DMS153 treated with DMSO at 0.1 percent for 48 hours (cell line): ENCODE measurements around the gene ACADVL.

Source experiments
- DNase-seq: peaks from one replicate; lab custom pipeline; 2025; ENCODE audit not compliant: unreplicated experiment; lab: John Stamatoyannopoulos, UW

ACADVL gene

DNA sequence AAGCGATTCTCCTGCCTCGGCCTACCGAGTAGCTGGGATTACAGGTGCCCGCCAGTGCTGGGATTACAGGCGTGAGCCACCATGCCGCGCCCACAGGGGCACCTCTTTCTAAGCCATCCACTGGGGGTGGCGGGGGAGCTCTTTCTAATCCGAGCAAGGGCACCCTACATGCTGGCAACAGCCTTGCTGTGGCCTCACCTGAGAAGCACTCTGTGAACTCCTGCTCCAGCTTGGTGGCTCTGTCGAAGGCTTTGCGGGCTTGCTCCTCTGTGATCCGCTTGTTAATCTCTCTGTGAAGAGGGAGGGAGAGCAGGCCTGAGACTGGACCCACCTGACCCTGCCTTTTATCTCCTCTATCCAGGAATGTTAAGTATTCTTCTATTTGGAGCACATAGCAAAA lies 28.7 kb upstream of the ACADVL start:
- DNase-seq, result no peak

DNA sequence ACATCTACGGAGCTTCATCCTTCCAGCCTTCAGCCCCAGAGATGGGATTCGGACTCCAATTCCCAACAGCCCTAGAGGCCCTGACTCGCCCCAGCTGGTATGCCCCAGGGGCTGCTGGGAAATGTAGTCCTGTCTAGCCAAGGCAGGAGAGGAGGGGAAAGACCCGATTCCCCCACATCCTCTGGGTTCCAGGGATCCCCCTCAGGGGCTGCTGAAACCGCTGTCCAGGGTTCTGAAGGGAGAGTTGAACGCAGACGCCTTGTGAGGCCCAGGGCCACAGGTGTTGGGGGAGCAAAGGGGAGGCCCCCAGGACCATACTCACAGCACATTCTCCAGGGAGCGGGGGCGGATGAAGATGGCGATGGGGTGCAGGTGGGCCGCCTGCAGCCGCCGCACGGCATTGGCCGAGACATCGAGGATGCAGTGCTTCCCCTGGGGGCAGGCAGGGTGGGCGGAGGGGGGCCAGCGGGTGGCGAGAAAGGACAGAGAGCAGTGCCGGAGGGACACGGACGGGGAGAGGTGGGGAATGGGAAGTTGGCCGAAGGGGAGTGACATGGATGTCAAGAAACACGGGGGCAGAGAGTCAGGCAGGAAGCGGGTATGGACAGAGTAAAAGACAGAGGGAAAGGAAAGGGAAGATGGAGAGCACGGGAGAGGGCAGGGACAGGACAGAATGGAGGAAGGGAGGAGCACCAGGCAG lies 28.0 kb upstream of the ACADVL start:
- no peak for DNase-seq

DNA sequence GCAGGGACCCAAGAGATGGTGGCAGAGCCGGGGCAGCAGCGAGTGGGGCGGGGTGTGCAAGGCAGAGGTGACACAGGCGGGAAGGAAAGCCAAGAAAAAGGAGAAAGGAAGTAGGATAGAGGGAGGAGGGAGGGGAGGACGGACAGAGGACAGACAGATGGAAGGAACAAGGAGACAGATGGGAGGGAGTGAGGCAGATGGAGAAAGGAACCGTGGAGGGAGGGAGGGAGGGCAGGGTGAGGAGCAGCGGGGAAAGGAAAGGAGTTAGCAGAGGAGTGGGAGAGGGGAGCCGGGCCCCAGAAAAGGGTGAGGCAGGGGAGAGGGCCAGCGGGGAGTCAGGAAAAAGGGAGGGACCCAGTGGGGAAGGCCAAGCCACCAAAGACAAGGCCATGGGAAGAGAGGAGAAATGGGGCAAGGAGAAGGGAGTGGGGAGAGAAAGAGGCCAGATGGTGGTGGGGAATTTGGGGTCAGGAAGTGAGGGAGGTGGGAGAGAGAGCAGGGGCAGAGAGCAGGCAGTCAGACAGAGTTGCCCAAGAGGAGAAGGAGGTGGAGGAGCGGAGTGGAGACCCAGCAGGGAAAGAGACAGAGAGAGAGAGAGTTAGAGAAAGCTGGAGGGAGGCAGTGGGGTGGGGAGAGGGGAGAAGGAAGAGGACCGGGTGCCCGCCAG lies 27.3 kb upstream of the ACADVL start:
- DNase-seq, result no peak

DNA sequence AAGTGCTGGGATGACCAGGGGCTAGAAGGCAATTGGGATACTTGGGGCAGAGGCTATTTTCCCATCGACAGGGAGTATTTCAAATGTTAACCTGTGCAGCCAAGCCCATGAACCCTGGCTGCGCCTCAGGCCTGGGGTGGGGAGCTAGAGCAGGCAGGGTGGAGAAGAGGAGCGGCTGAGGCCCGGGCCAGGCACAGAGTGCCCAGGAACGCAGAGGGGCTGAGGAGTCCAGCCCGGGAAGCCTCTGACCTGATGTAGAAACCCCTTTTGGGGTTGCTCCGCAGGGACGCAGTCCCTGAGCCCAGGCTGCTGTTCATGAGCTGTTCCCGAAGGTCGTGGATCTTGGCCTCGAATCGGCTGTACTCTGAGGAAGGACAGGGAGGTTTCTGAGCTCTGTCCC lies 23.8 kb upstream of the ACADVL start:
- no peak for DNase-seq

DNA sequence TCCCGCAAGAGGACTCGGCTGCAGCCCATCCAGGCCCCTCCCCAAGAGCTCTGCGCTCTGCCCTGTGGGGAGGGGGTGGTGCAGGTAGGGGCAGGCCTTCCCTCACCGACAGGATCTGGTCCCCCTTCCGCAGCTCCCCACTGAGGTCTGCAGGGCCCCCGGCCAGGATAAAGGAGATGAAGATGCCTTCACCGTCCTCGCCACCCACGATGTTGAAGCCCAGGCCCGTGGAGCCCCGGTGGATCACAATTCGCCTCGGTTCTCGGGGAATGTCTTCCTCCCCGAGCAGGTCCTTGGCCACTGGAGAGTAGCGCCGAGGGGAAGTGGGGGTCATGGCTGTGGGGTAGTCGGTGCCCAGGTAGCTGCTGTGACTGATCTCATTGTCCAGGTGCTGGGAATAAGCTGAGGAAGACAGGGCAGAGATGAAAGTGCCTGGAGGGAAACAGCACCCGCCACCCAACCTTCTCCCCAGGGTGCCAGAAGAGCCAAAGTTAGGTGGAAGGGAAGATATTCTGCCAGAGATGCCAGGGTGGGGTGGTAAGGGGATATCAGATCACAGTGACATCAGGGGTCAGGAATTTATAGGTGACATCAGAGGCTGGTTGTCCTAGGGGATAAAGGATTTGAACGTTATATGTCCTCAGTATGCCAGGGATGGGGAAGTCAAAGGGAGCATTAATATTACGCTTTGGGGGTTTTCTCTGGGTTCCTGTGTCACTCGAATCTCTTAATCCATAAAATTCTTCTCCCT lies 22.9 kb upstream of the ACADVL start:
- no peak for DNase-seq

DNA sequence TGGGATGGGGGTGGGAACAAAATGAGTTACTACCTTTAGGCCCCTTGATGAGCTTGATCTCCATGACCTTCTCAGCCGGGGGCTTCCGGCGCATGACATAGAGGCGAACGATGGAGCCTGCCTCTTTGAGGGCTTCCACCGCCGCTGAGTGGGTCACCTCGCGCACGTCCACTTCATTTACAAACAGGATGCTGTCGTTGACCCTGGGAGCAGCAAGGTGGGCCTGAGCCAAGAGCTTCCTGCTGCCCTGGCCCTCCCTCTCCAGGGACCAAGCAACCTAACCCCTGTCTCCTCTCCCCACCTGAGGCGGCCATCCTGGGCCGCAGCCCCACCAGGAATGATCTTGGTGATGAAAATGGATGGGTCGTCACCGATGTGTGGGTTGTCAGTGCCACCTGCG lies 16.3 kb upstream of the ACADVL start:
- no peak for DNase-seq

DNA sequence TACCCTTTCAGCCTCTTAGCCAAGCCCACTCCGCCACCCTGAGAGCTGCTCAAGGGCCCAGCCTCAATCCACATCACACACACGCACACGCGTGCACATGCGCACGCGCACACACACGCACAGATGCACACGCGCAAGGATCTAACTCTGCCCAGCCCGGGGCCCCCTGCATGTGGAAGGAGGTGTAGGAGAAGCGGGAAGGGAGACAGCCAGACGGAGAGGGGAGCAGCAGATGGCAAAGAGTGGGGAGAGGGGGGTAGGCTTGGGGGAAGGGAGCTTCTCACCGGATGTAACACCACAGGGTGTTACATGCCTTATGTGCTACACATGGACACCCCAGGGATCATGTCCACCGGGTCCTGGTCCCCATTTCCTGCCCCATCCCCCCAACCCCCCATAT lies 15.4 kb upstream of the ACADVL start:
- DNase-seq, result no peak

DNA sequence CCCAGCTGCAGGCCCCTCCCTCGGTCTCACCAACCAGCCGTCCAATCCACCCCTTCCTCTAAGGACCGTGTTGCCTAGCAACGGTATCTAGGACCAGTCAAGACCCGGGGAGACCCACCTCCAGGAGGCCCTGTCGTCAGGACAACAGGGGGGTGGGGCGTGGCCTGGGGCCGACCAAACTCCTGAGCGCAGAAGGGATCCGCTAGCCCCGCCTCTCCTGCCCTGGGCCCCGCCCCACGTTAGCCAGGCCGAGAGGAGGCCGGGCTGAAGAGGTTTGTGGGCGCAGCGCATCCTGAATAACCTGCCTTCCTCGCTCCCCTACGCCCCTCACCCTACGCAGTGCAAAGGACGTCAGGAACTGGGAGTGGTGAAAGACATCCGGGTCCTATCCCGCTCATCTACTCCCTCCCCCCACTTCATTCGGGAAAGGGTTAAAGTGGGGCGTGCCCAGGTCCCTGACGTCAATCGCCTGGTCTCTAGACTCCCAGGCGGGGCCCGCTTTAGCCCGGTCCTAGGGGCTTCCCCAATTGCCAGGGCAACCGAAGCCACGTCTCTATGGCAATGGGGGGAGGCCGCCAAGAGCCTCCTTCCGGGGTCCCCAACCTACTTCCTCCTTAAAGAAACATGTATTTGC lies 14.8 kb upstream of the ACADVL start:
- DNase-seq, result peak; percentile 20

DNA sequence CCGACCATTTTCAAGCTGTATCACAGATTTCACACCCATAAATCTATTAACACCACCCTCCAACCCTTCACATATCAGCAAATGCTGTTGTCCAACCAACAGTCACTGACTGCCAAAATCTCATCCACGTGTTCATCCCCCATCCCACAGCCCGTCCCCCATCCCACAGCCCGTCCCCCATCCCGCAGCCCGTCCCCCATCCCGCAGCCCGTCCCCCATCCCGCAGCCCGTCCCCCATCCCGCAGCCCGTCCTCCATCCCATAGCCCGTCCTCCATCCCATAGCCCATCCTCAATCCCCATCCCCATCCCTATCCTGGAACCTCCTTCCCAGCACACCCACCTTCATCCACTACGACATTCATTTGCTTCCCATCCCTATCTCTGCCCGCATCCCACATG lies 14.2 kb upstream of the ACADVL start:
- no peak for DNase-seq

DNA sequence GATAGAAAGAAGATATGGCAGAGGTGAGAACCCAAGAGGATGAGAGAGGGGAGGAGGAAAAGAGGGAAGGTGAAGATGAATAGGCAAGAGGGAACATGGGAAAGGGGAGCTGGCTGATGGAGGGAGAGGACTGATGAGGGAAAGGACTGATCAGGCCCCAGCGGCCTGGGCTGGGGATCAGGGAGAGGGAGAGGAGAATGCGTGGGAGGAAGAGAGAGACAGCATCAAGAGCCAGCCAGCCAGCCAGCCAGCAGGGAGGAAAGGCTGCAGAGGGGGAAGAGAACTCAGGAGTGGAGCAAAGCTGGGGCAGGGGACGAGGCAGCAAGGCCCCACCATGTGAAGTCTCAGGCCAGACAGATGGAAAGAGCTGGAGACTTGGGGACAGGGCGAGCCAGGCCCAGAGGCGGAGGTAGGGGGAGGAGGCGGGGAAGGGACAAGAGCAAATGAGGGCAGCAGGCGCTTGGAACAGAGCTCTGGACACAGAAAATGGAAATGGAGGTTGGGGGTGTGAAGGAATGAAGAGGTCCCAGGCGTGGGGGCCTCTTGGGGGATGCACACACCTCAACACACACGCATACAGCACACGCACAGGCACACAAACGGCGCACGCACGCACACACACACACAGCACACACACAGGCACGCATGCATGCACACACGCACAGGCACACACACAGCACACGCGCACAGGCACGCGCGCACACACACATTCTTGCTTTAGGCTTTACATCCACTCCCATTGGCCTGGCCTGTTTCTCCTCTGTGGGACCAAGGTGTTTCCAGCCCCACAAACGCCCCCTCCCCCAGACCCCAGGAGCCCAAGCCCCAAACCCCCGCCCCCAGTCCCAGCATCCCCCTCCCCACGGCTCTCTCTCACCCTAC lies 12.4 kb upstream of the ACADVL start:
- DNase-seq, result no peak

DNA sequence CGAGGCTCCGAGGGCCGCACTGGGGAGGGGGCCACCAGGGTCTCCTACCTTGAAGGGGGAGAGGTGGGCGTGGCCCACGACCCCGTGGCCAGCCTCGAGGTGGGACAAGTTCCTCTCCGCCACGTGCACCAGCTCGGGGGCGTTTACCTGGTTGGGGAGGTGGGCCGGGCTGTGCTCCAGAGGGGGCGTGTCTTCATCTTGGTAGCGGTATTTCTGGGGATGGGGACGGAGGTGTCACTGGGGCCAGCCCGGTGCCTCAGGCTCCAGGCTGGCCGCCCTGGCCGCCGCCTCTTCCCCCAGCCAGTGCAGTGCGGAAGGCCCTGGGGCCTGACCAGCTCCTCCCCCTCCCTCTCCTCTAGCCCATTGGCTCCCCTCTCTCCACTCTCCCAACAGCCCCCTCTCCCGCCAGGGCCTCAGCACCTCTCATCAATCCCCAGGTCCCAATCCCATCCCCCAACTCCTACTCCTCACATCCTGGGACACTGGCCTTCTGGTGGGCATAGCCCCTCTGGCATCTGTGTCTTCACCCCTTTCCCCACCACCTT lies 11.6 kb upstream of the ACADVL start:
- DNase-seq, result no peak

DNA sequence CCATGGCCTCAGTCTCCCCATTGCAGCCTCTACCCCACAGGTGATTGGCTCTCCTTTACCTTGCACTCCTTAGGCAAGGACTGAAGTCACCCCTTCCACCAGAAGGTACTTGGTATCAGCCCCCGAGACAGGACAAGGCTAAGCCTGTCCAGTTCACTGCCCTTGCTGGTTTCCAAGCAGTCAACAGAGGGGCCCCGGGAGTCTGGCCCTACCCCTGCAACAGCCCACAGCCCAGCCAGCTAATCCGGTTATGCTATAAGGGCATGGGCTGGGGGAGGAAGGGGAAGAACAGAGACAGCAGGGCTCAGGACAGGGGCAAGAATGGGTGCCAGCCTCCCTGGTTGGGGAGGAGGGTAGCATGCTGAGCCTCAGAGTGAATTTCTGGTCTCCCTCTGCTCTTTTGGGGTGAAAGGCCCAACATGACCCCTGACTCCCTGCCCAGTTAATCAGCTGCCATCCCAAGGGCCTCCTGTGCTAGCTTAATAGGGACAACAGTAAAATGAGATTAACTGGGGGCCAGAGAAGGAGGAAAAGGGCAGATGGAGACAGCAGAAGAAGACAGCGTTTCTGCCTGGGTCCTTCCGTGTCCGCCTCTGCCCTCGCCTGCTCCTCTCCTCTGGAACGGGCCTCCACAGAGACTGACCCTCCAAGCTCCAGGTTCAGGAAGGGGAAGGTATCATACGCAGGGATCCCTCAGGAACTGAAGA lies 10.8 kb upstream of the ACADVL start:
- no peak for DNase-seq

DNA sequence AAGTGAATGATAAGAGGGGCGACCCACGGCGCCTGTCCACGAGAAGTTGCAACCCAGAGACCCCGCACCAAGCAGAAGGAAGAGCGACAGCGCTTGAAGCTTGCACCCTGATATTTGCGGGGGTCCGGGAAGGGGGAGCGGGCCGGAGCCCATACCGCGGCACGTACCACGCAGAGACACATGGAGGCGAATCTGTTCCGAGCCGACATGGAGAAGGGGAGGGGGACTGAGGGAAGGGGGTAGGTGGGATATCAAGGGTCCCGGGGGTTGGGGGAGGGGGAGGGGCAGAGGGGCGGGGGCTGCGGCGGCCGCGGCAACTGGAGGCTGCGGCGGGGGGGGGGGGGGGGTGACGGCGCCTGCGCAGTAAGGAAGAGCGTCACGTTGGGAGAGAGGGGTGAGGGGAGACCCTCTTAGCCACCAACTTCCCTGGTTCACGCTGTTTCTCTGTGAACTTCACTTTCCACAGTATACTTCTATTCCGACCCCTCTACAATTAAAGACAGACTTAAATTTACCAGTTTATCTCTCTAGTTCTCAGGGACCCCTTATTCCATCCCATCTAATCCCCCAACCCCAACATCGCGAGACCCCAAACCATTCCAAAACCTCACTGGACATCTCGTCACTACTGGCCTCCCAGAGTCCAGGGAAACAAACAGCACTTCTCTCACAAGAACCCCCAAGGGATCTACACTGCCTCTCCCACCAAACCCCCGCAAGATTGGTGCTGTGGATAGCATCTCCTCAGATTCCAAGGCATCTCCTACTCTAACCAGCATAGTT lies 8.1 kb upstream of the ACADVL start:
- DNase-seq, result no peak

DNA sequence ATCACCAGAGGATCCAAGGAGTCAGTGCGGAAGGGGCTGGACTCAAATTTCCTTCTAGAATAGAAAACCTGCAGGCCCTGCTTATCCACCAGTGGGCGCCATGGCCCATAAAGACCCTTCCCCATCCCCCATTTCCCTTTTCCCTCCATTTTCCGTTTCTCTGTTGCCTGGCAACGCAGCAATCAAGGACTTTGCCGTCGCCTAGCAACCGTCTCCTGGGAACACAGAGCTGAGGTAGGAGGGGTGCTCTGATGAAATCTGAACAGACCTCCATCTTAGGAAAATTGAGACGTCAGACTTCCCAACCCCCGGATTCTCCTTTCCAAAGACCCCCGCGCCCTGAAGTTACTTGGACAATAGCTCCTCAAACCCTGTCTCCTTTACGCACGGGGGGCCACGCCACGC lies 5.8 kb upstream of the ACADVL start:
- peak; percentile 84 for DNase-seq

DNA sequence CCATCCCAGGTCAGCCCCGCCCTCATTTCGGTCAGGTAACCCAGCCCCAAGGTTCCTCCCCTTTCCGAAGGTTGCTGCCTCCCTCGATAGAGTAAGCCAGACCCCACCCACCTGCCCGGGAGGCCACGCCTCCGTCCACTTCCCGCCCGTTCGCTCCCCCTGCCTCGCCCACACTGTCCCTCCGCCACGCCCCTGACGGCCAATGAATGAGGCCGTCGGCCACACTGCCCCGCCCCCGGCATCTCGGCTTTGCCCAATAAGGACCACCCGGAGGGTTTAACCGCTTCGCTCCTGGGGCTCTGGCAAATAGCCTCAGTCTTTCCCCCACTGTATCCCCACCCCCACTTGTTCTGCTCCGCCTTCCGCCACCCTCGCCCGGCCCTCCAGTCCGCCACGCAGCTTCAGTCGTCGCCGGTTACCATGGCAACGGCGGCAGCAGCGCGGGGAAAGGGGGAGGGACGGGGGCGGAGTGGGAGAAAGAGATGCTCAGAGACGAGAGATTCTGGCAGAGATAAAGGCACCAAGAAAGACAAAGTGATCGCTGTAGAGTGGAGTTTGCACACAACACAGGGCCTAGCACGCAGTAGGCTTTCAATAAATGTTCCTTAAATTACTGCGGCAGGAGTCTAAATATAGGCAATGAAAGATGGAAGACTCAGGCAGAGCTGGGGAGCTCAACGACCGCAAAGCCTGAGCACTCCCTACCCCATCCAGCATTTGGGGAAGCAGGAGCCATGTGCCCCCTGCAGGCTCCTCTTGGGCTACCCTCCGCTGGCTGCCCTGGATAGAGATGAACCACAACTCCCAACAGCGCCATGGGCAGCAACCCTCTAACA lies 5.2 kb upstream of the ACADVL start:
- DNase-seq, result peak; percentile 84

DNA sequence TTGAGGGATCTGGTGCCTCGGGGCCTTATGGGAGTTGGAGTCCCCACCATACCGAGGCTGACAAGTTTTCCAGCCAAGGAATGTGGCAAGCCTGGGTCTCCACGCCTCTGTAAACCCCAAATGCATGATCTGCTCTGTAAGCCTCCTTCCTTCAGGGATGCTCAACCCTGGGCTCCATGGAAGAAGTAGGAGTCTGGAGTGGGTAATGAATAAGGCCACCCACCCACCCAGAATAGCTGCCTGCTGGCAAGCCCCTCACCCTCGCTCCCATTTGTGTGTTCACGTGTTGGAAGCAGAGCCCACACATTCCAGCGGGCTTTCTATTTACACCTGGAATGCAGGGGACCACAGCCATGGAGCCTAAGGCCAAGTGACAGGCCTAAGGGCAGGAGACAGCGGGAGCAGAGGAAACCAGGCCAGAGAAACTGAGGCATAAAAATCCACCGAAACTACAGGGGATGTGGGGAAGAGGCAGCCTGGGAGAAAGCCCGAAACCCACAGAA lies 4.6 kb upstream of the ACADVL start:
- DNase-seq, result no peak

DNA sequence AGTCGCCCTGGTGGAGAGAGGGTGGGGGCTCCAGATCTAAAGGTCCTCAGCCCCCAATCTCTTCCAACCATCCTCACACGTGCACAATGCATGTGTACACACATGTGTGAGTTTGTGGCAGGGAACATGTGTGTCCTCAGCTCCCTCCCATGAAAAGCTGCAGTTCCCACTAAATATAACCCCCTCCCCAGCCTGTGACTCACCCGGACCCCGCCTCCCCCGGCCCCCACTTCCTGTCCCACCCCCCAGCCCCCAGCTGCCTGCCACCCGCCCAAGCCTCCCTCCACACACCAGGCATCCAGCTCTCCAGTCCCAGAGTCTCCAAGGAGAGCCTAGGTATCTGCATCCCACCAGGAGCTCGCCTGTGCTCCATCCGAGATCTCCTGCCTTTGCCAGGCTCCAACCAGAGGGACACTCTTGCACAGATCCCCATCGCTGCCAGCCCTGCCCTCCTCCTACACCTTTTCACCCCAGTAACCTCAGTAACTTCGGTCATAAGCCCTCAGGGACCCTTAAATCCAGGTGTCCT lies 4.0 kb upstream of the ACADVL start:
- DNase-seq, result no peak
